ENCODE measurements around the gene LRRC41.
"Not testable (repeated sequence)": the region's sequence is repeated elsewhere in the genome, so short reads cannot be mapped to it uniquely, and the experiment has no call there.

LRRC41 gene

DNA sequence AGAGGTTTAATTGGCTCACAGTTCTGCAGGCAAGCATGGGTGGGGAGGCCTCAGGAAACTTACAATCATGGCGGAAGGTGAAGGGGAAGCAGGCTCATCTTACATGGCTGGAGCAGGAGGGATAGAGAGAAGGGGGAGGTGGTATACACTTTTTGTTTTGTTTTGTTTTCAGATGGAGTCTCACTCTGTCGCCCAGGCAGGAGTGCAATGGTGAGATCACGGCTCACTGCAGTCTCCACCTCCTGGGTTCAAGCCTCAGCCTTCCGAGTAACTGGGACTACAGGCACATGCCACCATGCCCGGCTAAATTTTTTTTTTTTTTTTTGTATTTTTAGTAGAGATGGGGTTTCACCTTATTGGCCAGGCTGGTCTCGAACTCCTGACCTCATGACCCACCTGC lies 18.8 kb upstream of the LRRC41 start:
- not testable (repeated sequence) for DNase-seq (ENCODE audit: low spot score)

DNA sequence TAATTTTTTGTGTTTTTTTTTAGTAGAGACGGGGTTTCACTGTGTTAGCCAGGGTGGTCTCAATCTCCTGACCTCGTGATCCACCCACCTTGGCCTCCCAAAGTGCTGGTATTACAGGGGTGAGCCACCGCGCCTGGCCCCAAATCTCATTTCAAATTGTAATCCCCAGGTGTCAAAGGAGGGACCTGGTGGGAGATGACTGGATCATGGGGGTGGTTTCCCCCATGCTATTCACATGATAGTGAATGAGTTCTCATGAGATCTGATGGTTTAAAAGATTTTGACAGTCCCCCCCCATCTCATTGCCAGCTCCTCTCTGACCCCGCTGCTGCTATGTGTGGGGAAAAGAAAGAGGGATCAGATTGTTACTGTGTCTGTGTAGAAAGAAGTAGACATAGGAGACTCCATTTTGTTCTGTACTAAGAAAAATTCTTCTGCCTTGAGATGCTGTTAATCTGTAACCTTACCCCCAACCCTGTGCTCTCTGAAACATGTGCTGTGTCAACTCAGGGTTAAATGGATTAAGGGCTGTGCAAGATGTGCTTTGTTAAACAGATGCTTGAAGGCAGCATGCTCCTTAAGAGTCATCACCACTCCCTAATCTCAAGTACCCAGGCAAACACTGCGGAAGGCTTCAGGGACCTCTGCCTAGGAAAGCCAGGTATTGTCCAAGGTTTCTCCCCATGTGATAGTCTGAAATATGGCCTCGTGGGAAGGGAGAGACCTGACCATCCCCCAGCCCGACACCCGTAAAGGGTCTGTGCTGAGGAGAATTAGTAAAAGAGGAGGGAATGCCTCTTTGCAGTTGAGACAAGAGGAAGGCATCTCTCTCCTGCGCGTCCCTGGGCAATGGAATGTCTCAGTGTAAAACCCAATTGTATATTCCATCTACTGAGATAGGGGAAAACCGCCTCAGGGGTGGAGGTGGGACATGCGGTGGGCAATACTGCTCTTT lies 16.8 kb upstream of the LRRC41 start:
- not testable (repeated sequence) for DNase-seq (ENCODE audit: low spot score)

DNA sequence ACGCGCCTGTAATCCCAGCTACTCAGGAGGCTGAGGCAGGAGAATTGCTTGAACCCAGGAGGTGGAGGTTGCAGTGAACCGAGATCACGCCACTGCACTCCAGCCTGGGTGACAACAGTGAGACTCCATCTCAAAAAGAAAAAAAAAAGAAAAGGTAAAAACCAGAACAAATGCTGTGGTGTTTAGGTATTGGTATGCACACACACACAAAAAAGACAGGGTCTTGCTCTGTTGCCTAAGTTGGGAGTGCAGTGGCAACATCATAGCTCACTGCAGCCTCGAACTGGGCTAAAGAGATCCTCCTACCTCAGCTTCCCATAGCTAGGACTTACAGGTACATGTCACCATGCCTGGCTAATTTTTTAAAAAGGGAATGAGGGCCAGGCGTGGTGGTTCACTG lies 15.9 kb upstream of the LRRC41 start:
- DNase-seq (ENCODE audit: low spot score), result not testable (repeated sequence)

DNA sequence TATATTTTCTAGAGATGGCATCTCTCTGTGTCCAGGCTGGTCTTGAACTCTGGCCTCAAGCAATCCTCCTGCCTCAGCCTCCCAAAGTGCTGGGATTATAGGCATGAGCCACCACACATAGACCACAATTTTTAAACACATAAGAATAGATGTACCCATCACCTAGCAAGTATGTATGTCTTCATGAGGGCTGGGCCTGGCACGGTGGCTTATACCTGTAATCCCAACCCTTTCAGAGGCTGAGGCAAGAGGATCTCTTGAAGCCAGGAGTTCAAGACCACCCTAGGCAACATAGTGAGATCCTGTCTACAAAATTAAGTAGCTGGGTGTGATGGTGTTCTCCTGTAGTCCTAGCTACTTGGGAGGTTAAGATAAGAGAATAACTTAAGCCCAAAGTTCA lies 13.9 kb upstream of the LRRC41 start:
- DNase-seq (ENCODE audit: low spot score), result no peak

DNA sequence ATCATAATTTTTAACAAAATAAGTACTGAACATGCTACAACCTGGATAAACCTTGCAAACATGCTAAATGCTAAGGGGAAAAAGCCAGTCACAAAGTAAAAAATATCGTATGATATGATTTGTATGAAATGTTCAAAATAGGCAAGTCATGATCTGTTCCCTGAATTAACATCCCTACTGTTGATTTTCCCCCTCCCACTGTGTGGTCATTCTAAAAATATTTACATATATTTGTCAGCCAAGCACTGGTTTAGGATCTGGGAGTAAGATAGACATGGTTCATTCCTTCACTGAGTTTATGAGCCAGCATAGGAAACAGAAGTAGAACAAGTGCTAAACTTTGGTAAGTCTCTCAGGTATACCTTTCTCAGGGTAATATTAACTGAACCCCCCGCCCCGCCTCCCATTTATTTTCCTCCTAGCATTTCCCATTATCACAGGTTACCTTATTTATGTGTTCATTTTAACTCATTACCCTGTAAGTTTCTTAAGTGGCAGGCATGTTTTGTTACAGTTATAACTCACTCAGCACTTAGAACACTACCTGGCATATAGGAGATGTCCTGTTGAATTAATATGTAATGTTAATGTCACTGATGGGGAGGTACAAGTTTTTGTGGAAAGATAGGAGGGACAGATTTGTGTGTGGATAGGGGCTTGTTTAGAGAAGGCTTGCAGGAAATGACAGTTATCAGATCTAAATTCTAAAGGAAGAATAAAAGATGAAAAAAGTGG lies 12.4 kb upstream of the LRRC41 start:
- DNase-seq (ENCODE audit: low spot score), result no peak

DNA sequence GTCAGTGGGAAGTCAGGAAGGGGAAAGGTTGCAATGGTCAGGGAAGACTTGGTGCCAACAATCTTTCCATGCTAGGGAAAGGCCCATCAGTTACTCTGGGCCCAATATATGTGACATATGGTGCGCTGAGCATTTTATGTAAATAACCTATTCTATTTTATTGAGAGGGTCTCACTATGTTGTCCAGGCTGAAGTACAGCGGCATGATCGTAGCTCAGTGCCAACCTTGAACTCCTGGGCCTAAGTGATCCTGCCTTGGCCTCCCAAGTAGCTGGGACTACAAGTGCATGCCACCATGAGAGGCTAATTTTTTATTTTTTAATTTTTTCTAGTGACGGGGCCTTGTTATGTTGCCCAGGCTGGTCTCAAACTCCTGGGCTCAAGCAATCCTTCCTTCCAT lies 6.9 kb upstream of the LRRC41 start:
- DNase-seq (ENCODE audit: low spot score), result no peak

DNA sequence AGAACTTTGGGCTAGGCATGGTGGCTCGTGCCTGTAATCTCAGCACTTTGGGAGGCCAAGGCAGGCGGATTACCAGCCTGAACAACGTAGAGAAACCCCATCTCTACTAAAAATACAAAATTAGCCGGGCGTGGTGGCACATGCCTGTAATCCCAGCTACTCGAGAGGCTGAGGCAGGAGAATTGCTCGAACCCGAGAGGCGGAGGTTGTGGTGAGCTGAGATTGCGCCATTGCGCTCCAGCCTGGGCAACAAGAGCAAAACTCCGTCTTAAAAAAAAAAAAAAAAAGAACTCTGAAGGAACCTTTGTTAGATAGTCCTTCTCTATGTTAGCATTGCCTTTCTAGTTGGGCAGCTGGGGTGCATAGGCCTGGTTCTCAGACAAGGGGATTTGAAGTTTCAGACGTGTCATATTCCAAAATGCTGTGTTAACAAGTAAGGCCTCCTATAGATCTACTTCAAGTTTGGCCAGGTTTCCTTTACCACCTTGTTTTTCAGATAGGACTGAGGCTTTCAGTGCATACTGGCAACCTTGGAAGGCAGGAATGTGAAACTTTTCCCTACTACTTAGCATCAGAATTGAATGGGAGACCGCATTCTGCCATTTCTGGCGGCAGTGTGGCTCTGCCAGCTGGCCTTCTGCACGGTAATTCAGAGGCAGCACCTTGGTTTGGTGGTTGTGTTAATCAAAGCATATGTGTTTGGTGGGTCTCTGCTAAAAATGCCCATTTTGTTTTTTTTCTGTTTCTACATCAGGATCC lies 6.2 kb upstream of the LRRC41 start:
- DNase-seq (ENCODE audit: low spot score), result no peak

DNA sequence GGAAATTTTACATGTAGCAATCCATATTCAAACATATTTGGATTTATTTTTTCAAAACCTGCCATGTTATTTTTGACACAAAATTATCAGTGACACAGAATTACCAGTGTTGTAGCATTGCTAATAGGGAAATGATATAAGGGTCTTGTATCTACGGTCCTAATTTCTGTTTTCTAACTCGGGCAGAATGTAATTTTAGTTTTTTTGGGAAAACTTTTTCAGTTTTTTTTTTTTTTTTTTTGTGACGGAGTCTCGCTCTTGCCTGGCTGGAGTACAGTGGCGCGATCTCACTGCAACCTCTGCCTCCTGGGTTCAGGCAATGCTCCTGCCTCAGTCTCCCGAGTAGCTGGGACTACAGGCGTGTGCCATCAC lies 2.7 kb upstream of the LRRC41 start:
- no peak for DNase-seq (ENCODE audit: low spot score)

DNA sequence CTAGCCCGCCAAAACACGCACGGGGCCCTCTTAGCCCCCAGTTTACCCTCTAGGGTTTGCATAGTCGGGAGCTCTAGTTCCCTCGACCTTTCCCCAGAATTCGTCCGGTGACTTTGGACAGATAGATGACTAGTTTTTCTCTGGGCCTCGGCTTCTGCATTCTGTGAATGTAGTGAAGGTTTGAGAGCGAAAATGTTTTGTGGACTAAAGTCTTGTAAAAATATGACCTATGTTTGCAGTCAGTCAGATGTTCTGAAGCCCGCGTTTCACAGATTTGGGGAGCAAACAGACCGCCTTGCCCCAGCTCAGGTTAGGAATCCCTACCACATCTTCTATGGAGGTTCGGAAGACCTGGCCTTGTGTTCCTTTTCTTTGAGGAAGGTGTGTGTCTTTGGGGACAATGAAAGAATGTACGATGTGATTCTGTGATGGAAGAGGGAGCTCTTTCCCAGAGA lies 483 bp upstream of the LRRC41 start:
- DNase-seq (ENCODE audit: low spot score), result no peak

DNA sequence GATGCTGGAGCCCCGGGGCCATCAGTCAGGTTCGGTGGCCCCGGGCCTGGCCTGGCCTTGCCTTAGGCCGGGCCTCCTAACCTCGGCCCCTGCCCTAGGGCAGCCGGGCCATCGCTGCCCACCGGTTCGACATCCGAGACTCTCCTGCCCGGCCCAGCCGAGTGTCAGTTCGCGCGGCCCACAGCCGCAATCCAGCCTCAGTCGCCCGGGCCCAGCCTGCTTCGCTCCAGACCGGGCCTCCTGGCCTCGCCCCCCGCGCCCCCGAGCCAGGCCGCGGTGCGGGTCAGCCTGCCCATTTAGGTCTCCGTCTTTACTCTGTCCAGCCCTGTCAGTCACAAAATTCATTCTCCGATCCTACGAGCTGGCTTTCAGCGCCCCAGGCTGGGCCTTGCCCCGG lies 777 bp downstream of the LRRC41 start:
- no peak for DNase-seq (ENCODE audit: low spot score)

DNA sequence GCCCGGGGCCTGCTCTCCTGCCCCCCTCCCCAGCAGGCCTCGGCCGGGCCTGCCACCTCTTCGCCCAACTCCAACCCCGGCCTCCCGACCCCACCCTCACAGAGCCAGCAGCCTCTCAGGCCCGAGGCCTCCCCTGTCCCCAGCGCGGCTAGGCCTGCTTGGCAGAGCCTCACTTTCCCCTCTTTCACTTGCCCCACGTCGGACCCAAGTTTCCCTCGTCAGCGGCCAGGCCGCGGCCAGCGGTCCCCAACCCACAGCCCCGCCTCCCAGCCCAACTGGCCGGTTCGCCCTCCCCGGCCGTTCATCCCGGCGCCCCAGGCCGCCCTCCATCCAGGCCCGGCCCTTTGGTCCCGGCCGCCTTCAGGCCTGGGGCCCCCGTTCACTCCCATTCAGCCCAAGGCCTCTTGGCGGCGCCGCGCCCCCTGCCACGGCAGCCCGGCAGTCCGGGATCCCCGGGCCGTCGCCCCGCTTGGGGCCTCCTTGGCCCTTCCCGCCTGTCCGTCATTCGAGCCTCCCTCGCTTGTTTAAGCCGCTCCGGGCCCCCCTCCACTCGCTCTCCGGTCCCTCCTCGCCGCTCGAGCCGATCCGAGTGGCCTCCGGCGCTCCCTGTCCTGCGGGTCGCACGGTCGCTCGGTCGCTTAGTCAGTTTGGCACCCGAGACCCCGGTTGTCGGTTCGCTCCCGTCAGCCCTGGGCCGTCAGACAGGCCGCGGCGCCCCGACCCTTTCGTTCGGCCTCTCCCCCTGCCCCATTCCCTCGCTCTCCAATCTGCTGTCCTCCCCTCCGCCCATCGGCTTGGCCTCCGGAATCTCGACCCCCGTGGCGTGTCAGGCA lies 1.4 kb downstream of the LRRC41 start:
- peak; percentile 52 for DNase-seq (ENCODE audit: low spot score)

DNA sequence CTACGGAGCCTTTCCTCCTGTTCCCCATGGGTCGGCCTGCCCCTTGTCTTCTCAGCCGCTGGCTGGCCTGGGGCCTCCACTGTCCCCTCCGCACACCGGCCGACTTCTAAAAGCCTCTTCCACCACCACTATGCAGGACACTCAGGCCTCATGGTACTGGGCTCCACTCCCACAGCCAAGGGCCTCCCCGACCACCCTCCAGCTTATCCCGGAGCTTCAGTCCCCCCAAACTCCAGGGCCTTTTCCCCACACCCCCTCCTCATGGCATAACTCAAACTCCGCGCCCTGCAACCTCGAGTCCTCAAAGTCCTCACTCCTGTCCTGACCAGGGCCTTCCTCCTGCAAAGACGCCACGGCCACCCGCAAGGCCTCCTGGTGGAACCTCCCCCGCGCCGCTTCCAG lies 2.0 kb downstream of the LRRC41 start:
- DNase-seq (ENCODE audit: low spot score), result no peak

DNA sequence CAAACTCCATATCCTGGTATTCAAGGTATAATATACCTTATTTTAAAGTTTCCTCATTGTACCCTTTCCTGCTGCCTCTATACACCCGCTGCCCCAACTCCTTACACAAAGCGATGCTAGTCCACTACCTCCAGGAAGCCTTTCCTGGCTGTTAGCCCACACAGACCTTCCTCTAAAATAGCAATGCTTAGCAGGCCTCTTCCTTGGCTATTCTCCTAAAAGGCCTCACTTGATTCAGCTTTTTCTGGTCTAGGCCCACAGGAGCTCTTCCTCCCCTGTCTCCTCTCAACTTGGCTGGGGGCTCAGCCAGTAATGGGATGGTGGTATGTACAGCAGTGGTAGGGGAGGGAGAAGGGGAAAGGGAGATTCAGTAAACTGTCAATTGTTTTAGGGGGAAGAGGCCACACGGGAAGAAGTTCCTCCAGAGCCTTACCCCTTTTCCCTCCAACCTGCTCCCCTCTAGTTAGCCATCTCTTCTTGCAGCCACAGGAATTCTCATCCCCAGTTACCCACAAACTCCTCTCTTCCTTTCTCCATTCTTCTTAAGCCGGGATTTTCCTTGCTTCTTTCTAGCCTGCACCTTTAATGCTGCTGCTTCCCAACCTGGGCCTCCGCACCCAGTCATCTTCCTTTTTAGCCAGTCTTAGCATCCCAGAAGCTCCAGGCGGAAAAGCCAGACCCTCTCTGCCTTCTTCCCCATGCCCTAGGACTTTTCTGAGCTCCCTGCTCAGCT lies 2.6 kb downstream of the LRRC41 start:
- DNase-seq (ENCODE audit: low spot score), result no peak

DNA sequence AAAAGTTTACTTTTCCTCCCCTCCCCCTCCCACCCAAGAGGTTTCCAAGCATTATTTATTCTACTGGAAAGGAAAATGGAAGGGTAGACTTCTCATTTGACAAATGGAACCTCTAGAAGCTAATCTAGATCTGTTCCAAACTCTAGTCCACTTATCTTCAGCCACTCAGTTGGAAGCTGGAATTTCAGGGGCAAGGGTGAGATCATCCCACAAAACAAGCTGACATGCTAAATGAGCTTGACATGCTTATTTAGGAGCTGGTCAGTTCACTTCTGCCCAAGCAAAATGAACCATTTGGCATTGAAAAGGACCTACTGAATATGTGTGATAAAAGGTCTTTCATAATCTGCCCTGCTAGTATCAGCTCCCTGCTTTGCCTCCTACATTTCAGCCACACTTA lies 5.0 kb downstream of the LRRC41 start:
- DNase-seq (ENCODE audit: low spot score), result no peak

DNA sequence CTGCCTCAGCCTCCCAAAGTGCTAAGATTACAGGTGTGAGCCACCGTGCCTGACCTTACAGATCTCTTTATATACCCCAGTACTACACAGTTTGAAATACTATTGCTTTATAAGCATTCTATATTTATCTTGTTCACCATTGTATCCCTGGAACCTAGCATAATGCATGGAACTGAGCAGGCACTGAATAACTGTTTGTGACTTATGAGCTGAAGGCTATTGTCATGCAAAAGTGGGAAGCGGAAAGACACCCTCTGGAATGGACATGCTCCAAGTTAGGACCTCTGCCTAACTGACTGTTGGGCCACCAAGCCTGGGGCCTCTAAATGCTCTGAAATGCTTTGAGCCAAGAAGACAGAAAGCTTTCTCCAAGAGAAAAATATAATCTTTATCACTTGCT lies 8.1 kb downstream of the LRRC41 start:
- DNase-seq (ENCODE audit: low spot score), result no peak

DNA sequence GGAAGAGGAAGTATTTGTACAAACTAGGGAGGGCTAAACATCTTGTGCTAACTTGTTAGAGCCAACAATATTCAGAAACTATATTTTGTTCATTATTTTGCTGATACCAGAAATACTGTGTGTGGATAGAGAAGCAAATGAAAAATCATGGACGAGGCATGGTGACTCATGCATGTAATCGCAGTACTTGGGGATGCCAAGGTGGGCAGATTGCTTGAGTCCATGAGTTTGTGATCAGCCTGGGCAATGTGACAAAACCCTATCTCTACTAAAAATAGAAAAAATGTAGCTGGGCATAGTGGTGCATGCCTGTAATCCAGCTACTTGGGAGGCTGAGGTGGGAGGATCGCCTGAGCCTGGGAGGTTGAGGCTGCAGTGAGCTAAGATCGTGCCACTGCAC lies 13.4 kb downstream of the LRRC41 start:
- no peak for DNase-seq (ENCODE audit: low spot score)

DNA sequence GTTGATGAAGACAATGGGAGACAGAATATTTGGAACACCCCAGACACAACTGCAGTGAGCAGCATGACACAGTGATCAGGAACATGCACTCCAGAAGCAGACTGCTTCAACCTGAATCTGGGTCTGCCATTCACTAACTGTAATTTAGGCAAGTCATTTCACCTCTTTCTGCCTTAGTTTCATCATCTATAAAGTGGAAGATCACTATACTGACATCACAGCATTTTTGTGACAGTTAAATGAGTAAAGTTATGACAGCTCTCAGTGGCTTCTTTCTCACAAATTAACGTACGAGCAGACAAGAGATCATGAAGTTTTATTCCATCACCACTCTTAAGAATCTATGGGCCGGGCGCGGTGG lies 14.3 kb downstream of the LRRC41 start:
- no peak for DNase-seq (ENCODE audit: low spot score)

DNA sequence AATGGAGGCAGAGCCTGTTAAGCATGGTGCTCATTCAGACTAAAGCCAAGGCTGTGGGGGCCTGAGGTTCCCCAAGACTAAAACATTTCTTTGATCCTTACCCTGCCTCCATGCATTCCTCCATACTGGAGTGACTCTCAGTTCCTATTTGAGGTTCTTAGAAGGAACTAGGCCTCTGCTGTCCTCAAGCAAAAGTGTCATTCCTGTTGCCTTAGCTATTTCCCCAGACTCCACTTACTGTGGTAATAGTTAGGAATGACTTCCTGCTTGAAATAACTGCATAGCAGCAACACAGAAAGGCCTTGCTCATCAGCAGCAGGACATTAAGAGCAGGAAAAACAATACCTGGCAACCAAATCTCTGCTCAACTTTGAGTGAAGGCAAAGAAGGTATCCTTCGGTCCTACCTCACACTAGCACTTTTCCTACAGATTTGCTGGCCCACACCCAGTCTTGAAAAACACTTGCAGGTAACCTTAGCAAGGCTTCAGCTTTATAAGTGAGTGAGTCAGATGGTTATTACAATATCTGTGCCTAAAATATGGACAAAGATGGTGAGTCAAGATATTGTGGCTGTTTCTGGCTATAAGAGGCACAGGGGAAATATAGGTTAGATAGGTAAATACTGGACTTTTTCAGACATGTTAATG lies 14.8 kb downstream of the LRRC41 start:
- DNase-seq (ENCODE audit: low spot score), result no peak

DNA sequence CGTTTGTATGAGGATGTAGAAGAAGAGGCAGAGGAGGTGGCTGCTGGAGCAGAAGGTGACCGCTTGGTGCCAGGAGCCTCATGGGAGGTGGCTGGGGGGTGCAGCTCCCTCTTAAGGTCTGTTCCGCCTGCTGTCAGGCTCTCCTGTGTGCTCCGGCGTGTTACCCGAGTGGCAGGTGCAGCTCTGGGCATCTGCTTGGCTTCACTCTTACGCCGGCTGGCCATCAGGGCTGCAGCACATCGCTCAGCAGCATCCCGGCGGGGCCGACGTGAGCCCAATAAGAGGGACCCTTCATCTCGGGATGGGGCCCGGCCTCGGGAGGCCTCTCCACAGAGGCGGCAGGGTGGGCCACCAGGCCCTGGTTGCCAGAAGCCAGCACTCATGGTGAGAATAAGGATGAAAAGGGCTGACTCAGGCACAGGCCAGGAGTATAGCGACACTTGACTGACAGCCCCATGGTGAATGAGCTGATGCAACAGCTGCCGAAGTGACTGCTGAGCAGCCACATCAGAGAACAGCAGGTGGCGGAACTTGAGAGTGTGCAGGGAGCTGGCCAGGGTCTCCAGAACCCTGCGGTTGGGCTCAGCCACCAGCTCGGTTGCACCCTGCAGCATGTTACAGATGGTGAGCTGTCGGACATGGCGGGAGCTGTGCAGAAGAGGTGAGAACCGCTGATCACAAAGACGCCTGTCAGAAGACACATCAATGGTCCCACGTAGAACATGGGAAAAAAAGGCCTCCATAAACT lies 17.5 kb downstream of the LRRC41 start:
- peak; percentile 40 for DNase-seq (ENCODE audit: low spot score)

All from activated CD4-positive, alpha-beta T cell treated with anti-CD3 and anti-CD28 coated beads, Interleukin-2, Interleukin-4, amounts not matched to agents 100 ng/mL and 50 ng/mL, durations not matched to agents 16 hours and 8 hours (primary cell).